ENCODE data around the gene MT1E. TPM values are rescaled to one million over a fixed set of nuclear protein-coding genes. Genes with fewer than 3 reads are reported as not detected.

Gene MT1E
- total and polyA plus RNA-seq, 2 of the 13 experiments (the other 11 are each of a cell fraction or from before 2014, with no cell fraction given): 110 to 1,072 TPM

GRCh38 chr16:56667581-56668571 is 42.3 kb downstream of the MT1E start, which contains the start of gene MT1G (continued):
- no peak for TF ChIP-seq ZNF839 (CRISPR knock-in tag; IDR thresholded peaks at IDR 0.05; ENCODE audit: borderline replicate concordance)
- TF ChIP-seq AFF4 (CRISPR knock-in tag; IDR thresholded peaks at IDR 0.05): no peak
- no peak for TF ChIP-seq ZNF121 (CRISPR knock-in tag; IDR thresholded peaks at IDR 0.05)
- TF ChIP-seq, protein P1, sequence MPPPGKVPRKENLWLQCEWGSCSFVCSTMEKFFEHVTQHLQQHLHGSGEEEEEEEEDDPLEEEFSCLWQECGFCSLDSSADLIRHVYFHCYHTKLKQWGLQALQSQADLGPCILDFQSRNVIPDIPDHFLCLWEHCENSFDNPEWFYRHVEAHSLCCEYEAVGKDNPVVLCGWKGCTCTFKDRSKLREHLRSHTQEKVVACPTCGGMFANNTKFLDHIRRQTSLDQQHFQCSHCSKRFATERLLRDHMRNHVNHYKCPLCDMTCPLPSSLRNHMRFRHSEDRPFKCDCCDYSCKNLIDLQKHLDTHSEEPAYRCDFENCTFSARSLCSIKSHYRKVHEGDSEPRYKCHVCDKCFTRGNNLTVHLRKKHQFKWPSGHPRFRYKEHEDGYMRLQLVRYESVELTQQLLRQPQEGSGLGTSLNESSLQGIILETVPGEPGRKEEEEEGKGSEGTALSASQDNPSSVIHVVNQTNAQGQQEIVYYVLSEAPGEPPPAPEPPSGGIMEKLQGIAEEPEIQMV (CRISPR knock-in tag; IDR thresholded peaks at IDR 0.05; ENCODE audit: low read depth): peak; percentile 77; the same call in 1 of the 2 replicates
- peak; percentile 14; the same call in 1 of the 2 replicates for TF ChIP-seq ZKSCAN5 (CRISPR knock-in tag; IDR thresholded peaks at IDR 0.05)
- TF ChIP-seq RBM22 (optimal IDR thresholded peaks at IDR 0.05; ENCODE audit: low read length): no peak
- no peak for TF ChIP-seq PRPF4 (IDR thresholded peaks at IDR 0.05; ENCODE audit: low read depth, low read length, poor library complexity, severe bottlenecking)
- TF ChIP-seq, protein P2, sequence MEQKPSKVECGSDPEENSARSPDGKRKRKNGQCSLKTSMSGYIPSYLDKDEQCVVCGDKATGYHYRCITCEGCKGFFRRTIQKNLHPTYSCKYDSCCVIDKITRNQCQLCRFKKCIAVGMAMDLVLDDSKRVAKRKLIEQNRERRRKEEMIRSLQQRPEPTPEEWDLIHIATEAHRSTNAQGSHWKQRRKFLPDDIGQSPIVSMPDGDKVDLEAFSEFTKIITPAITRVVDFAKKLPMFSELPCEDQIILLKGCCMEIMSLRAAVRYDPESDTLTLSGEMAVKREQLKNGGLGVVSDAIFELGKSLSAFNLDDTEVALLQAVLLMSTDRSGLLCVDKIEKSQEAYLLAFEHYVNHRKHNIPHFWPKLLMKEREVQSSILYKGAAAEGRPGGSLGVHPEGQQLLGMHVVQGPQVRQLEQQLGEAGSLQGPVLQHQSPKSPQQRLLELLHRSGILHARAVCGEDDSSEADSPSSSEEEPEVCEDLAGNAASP (CRISPR knock-in tag; IDR thresholded peaks at IDR 0.05; ENCODE audit: borderline replicate concordance): no peak
- no peak for TF ChIP-seq ZNF577 (CRISPR knock-in tag; IDR thresholded peaks at IDR 0.05; ENCODE audit: borderline replicate concordance, low read depth)
- TF ChIP-seq ZNF234 (CRISPR knock-in tag; conservative IDR thresholded peaks at IDR 0.05): no peak
- no peak for TF ChIP-seq IKZF1 (IDR thresholded peaks at IDR 0.05)
- TF ChIP-seq ZBTB8A (CRISPR knock-in tag; IDR thresholded peaks at IDR 0.05; ENCODE audit: borderline replicate concordance, low read depth): peak; percentile 64; the same call in 1 of the 2 replicates
- no peak for TF ChIP-seq TOPORS (CRISPR knock-in tag; IDR thresholded peaks at IDR 0.05)
- TF ChIP-seq ZNF550 (CRISPR knock-in tag; IDR thresholded peaks at IDR 0.05; ENCODE audit: borderline replicate concordance): no peak
- TF ChIP-seq ZNF552 (CRISPR knock-in tag; IDR thresholded peaks at IDR 0.05; ENCODE audit: borderline replicate concordance): peak; percentile 29; the same call in 1 of the 2 replicates
- TF ChIP-seq, protein P3, sequence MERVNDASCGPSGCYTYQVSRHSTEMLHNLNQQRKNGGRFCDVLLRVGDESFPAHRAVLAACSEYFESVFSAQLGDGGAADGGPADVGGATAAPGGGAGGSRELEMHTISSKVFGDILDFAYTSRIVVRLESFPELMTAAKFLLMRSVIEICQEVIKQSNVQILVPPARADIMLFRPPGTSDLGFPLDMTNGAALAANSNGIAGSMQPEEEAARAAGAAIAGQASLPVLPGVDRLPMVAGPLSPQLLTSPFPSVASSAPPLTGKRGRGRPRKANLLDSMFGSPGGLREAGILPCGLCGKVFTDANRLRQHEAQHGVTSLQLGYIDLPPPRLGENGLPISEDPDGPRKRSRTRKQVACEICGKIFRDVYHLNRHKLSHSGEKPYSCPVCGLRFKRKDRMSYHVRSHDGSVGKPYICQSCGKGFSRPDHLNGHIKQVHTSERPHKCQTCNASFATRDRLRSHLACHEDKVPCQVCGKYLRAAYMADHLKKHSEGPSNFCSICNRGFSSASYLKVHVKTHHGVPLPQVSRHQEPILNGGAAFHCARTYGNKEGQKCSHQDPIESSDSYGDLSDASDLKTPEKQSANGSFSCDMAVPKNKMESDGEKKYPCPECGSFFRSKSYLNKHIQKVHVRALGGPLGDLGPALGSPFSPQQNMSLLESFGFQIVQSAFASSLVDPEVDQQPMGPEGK (CRISPR knock-in tag; IDR thresholded peaks at IDR 0.05): peak; percentile 70
- peak; percentile 57; the same call in 1 of the 2 replicates for TF ChIP-seq ZNF546 (CRISPR knock-in tag; conservative IDR thresholded peaks at IDR 0.05)
- TF ChIP-seq MIER2 (CRISPR knock-in tag; IDR thresholded peaks at IDR 0.05): no peak
- no peak for TF ChIP-seq RFX1 (IDR thresholded peaks at IDR 0.05)
- TF ChIP-seq ZNF816 (CRISPR knock-in tag; IDR thresholded peaks at IDR 0.05; ENCODE audit: borderline replicate concordance): no peak

Data from HepG2 (cell line).